ENCODE results near the gene TLK1.

TLK1 gene

DNA sequence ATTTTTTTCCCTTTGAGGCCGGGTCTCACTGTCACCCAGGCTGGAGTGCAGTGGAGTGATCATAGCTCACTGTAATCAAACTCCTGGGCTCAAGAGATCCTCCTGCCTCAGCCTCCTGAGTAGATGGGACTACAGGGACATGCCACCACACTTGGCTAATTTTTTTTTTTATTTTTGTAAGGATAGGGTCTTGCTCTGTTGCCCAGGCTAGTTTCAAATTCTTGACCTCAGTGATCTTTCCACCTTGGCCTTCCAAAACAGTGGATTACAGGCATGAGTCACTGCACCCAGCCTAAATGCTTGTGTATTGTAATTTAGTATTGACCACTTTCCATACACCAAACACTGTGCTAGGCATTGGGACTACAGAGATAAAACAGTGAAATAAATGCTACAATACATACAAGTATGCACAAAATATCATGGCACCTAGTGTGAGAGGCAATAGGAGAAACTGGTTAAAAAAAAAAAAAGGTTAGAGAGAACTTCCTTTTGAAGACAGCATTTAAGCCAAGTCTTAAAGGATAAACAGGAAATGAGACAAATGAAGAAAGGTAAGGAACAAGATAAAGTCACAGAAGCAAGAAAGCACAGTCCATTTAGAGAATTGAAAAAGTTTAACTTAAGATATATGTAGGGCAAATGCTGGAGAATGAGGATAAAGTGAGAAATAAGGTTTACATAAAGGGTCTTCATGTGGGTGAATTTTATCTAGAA, 118.3 kb downstream of the TLK1 start:
- TF ChIP-seq ZNF565 (CRISPR knock-in tag; conservative IDR thresholded peaks at IDR 0.05; ENCODE audit: low read depth) (no peak), RARB (CRISPR knock-in tag; IDR thresholded peaks at IDR 0.05) (no peak), ZFP3 (CRISPR knock-in tag; IDR thresholded peaks at IDR 0.05) (no peak), ZNF70 (CRISPR knock-in tag; IDR thresholded peaks at IDR 0.05) (no peak), ARNTL (CRISPR knock-in tag; IDR thresholded peaks at IDR 0.05; ENCODE audit: borderline replicate concordance, low read depth) (no peak), TCF4 (CRISPR knock-in tag; IDR thresholded peaks at IDR 0.05; ENCODE audit: borderline replicate concordance) (no peak), ZFP30 (CRISPR knock-in tag; IDR thresholded peaks at IDR 0.05) (no peak), ISL1 (CRISPR knock-in tag; IDR thresholded peaks at IDR 0.05) (no peak), OSR1 (CRISPR knock-in tag; IDR thresholded peaks at IDR 0.05) (no peak), SNAI2 (CRISPR knock-in tag; IDR thresholded peaks at IDR 0.05) (no peak), ZNF8 (CRISPR knock-in tag; IDR thresholded peaks at IDR 0.05) (no peak), GLIS3 (CRISPR knock-in tag; IDR thresholded peaks at IDR 0.05) (no peak), ESRRG (CRISPR knock-in tag; IDR thresholded peaks at IDR 0.05) (no peak), TOX (CRISPR knock-in tag; IDR thresholded peaks at IDR 0.05; ENCODE audit: borderline replicate concordance) (no peak)
- TF ChIP-seq, protein P1, sequence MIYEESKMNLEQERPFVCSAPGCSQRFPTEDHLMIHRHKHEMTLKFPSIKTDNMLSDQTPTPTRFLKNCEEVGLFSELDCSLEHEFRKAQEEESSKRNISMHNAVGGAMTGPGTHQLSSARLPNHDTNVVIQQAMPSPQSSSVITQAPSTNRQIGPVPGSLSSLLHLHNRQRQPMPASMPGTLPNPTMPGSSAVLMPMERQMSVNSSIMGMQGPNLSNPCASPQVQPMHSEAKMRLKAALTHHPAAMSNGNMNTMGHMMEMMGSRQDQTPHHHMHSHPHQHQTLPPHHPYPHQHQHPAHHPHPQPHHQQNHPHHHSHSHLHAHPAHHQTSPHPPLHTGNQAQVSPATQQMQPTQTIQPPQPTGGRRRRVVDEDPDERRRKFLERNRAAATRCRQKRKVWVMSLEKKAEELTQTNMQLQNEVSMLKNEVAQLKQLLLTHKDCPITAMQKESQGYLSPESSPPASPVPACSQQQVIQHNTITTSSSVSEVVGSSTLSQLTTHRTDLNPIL (CRISPR knock-in tag; IDR thresholded peaks at IDR 0.05; ENCODE audit: low read depth) = no peak
- TF ChIP-seq, protein P2, sequence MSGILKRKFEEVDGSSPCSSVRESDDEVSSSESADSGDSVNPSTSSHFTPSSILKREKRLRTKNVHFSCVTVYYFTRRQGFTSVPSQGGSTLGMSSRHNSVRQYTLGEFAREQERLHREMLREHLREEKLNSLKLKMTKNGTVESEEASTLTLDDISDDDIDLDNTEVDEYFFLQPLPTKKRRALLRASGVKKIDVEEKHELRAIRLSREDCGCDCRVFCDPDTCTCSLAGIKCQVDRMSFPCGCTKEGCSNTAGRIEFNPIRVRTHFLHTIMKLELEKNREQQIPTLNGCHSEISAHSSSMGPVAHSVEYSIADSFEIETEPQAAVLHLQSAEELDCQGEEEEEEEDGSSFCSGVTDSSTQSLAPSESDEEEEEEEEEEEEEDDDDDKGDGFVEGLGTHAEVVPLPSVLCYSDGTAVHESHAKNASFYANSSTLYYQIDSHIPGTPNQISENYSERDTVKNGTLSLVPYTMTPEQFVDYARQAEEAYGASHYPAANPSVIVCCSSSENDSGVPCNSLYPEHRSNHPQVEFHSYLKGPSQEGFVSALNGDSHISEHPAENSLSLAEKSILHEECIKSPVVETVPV (CRISPR knock-in tag; IDR thresholded peaks at IDR 0.05) = no peak
- TF ChIP-seq, protein P3, sequence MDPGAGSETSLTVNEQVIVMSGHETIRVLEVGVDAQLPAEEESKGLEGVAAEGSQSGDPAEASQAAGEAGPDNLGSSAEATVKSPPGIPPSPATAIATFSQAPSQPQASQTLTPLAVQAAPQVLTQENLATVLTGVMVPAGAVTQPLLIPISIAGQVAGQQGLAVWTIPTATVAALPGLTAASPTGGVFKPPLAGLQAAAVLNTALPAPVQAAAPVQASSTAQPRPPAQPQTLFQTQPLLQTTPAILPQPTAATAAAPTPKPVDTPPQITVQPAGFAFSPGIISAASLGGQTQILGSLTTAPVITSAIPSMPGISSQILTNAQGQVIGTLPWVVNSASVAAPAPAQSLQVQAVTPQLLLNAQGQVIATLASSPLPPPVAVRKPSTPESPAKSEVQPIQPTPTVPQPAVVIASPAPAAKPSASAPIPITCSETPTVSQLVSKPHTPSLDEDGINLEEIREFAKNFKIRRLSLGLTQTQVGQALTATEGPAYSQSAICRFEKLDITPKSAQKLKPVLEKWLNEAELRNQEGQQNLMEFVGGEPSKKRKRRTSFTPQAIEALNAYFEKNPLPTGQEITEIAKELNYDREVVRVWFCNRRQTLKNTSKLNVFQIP (CRISPR knock-in tag; IDR thresholded peaks at IDR 0.05; ENCODE audit: borderline replicate concordance, low read depth) = no peak
- TF ChIP-seq, protein P4, sequence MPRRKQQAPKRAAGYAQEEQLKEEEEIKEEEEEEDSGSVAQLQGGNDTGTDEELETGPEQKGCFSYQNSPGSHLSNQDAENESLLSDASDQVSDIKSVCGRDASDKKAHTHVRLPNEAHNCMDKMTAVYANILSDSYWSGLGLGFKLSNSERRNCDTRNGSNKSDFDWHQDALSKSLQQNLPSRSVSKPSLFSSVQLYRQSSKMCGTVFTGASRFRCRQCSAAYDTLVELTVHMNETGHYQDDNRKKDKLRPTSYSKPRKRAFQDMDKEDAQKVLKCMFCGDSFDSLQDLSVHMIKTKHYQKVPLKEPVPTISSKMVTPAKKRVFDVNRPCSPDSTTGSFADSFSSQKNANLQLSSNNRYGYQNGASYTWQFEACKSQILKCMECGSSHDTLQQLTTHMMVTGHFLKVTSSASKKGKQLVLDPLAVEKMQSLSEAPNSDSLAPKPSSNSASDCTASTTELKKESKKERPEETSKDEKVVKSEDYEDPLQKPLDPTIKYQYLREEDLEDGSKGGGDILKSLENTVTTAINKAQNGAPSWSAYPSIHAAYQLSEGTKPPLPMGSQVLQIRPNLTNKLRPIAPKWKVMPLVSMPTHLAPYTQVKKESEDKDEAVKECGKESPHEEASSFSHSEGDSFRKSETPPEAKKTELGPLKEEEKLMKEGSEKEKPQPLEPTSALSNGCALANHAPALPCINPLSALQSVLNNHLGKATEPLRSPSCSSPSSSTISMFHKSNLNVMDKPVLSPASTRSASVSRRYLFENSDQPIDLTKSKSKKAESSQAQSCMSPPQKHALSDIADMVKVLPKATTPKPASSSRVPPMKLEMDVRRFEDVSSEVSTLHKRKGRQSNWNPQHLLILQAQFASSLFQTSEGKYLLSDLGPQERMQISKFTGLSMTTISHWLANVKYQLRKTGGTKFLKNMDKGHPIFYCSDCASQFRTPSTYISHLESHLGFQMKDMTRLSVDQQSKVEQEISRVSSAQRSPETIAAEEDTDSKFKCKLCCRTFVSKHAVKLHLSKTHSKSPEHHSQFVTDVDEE (CRISPR knock-in tag; IDR thresholded peaks at IDR 0.05) = no peak
- no peak for ATAC-seq

DNA sequence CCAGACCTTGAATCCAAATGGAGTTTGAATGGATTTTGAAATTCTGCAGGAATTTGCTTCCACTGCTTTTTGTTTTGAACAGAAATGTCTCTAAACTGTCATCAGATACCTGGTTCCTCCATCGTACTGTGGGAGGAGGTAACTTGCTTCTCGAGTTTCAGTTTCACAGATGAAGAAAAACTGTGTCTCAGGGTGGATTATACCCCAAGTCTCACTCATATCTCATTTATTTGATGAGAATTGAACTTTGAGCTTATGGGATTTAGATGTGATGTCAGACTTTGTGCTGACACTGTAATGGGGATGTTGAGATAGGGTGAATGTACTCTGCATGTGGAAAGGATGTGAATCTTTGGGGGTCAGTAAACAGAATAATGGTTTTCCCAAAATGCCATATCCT, 124.2 kb downstream of the TLK1 start:
- no peak for TF ChIP-seq PPARA (CRISPR knock-in tag; IDR thresholded peaks at IDR 0.05; ENCODE audit: borderline replicate concordance)
- TF ChIP-seq, protein P3 (CRISPR knock-in tag; IDR thresholded peaks at IDR 0.05; ENCODE audit: borderline replicate concordance, low read depth) = no peak
- TF ChIP-seq, protein P5, sequence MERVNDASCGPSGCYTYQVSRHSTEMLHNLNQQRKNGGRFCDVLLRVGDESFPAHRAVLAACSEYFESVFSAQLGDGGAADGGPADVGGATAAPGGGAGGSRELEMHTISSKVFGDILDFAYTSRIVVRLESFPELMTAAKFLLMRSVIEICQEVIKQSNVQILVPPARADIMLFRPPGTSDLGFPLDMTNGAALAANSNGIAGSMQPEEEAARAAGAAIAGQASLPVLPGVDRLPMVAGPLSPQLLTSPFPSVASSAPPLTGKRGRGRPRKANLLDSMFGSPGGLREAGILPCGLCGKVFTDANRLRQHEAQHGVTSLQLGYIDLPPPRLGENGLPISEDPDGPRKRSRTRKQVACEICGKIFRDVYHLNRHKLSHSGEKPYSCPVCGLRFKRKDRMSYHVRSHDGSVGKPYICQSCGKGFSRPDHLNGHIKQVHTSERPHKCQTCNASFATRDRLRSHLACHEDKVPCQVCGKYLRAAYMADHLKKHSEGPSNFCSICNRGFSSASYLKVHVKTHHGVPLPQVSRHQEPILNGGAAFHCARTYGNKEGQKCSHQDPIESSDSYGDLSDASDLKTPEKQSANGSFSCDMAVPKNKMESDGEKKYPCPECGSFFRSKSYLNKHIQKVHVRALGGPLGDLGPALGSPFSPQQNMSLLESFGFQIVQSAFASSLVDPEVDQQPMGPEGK (CRISPR knock-in tag; IDR thresholded peaks at IDR 0.05; ENCODE audit: borderline replicate concordance) = no peak
- no peak for TF ChIP-seq GLIS3 (CRISPR knock-in tag; IDR thresholded peaks at IDR 0.05)
- TF ChIP-seq CSDC2 (CRISPR knock-in tag; IDR thresholded peaks at IDR 0.05) = no peak
- ATAC-seq = no peak
